HG02885 (cell line): ENCODE results near the gene COBLL1.

Experiments used
- ATAC-seq: cut with Tn5 transposase; IDR thresholded peaks from one replicate; pipeline ENCODE4 v1.9.1; 2021; ENCODE audit warnings: mild to moderate bottlenecking; ENCODE audit not compliant: unreplicated experiment, poor library complexity

The COBLL1 gene

DNA sequence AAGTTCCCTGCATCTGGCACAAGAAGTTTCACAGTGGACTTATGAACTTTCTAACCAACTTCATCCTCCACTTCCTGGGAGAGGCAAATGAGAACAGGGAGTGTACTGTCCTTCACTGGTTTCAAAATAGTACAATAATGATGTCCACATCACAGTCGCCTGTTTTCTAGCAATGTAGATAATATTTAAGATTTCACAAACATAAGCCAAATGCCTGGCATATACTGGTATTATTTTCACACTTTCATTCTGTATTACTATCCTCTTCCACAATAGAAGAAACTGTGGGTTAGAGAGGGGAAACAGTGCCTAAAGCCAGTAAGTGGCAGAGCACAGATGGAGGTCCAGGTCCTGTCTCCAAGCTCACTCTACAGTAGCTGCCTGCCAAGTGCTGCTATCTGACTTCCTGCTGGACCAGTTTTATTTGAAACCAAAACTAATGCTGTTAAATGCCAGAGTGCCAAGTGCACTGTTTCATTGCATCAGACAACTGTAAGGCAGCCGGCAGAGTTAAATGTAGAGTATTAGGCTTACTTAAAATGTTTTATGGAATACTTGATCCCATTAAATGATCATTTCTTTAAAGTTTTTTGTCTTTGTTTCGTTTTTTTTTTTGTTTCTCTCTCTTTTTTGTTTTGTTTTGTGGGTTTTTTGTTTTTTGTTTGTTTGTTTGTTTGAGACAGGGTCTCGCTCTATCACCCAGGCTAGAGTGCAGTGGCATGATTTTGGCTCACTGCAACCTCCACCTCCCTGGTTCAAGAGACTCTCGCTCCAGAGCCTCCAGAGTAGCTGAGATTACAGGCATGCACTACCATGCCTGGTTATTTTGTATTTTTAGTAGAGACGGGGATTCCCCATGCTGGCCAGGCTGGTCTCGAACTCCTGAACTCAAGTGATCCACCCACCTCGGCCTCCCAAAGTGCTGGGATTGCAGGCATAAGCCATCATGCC lies 15.1 kb downstream of the COBLL1 start:
- no peak for ATAC-seq

DNA sequence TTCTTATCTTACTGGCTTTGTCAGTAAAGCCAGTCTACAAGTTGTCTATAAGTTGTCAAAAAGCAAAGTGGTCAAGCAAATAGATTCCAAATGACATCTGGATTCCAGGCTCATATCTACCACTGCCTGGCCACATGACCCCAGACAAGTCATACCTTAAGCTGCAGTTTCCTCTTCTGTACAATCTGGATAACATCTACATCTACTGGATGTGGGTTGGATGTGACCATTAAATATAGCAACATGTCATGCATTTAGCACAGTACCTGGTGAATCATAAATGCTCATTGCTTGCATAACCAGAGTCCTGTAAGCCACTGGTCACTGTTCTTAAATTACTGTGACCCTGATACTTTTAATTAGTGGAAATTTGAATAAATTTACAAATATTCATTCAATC lies 16.8 kb downstream of the COBLL1 start:
- no peak for ATAC-seq

DNA sequence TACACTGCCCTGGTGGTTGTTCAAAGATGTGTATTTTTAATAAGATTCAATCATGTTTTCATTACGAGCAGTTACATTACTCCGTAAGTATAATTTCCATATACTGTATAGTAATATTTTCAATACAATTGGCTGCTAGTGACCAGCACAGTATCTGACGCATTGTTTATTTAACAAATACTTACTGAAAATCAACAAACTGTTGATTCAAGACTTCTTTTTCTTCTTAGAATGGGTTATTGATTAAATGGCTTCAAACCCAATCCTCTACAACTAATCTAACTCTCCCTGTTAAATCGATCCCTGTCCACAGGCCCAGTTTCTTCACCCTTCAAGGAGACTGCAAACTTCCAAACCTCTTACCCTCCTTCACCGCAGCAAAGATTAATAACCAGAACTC lies 18.5 kb downstream of the COBLL1 start:
- no peak for ATAC-seq

DNA sequence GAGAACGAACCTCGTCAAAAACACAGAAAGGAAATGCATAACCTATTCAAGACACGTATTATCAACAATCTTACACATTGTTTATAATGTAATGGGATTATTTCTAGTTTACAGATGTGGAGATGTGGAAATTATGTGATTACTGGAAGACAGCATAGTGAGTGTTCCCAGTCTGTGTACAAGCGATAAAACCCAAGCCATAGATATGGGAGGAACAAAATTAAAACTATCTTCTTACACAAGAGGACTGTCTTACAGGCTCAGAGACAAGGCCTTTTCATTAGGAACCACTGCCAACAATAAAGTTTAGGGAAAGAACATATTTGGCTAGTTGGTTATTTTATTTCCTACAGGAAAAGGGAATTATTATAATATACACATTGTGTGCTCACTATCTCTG lies 20.3 kb downstream of the COBLL1 start:
- no peak for ATAC-seq

DNA sequence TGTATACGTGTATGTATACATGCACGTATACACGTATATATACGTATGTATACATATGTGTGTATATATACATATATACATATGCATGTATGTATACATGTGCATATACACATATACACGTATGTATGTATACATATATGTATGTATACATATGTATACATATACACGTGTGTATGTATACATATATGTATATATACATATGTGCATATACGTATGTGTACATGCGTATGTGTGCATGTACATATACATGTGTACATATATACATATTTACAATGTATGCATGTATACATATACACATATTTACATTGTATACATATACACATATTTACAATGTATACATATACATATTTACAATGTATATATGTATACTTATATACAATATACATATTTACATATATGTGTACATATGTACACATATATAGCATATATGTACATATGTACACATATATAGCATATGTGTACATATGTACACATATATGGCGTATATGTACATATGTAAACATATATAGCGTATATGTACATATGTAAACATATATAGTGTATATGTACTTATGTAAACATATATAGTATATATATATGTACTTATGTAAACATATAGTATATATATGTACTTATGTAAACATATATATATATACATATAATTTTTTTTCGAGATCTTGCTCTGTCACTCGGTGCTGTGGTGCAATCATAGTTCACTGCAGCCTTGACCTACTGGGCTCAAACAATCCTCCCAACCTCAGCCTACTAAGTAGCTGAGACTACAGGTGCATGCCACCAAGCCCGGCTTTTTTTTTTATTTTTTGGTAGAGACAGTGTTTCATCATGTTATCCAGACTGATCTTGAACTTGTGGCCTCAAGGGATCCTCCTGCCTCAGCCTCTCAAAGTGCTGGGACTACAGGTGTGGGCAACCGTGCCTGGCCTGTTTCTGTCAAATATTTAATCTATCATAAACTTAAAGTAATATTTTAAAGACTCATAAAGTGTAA lies 23.2 kb downstream of the COBLL1 start:
- no peak for ATAC-seq

DNA sequence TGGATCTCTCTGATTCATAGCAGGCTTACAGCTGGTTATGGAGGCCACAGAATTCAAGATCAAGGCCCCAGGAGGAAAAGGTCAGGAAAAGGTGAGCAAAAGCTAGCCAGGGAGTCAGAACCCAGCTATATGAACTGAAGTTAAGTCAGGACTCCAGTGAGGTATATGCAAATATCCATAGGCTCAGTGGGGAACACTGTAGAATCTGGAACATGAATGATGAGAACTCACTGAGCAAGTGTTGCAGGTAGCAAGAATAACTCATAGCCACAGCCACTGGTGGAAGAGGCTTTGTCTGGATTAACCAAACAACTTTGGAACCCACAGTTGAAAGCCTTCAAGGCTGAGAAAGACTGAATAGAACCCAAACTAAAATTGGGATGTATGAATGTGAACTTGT lies 24.7 kb downstream of the COBLL1 start:
- no peak for ATAC-seq

DNA sequence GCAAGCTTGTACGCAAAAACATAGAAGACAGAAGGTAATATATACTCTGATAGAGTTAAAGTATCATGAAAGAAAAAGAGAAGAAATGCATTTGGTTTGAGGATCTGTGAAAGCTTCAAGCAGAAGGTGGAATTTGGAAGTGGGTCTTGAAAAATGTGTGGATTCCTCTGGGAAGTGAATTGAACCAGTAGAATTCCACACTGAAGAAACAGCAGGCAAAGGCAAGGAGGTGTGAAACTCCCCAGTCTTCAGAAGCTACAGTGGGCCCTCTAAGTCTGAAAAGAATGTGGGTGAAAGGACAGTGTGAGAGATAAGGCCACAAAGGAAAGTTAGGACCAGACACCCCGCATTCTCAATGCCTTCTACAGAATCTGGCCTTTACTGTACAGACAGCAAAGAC lies 25.6 kb downstream of the COBLL1 start:
- no peak for ATAC-seq

DNA sequence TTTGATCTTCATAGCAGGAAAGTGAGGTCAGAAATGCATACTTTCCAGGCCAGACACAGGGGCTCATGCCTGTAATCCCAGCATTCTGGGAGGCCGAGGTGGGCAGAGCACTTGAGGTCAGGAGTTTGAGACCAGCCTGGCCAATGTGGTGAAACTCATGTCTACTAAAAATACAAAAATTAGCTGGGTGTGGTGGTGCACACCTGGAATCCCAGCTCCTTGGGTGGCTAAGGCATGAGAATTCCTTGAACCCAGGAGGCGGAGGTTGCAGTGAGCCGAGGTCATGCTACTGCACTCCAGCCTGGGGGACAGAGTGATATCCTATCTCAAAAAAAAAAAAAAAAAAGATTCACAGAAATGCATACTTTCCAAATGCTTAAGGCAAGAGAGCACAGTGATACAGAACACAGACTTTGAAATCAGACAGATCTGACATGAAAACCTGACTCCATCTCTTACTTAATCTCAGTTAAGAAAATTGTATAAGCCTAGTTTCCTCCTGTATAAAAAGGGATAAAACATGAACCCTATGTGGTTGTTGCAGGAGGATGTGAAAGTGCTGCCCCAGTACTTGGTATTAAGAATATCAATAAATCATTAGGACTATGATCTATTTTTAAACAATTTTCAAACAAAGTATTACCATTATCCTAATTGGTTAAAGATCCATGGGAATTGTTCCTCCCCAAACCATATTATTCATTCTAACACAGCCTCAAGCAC lies 26.4 kb downstream of the COBLL1 start:
- ATAC-seq: no peak

DNA sequence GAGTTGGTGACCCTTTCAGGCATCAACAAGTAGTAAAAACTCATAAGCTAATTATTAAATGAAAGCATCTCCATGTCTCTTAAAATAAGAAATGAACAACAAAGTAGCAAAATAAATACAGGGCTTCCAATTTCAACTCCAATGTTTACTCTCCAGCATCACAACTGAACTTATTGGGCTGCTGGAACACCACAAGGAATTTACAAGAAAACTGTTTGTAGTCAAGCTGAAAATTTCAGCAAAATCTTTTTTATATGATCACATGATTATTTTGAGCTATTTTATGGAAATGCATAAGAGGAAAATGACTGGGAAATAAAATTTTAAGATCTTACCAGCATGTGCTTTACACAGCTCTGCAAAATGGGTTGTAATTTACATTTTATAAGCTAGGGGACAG lies 28.1 kb downstream of the COBLL1 start:
- no peak for ATAC-seq

DNA sequence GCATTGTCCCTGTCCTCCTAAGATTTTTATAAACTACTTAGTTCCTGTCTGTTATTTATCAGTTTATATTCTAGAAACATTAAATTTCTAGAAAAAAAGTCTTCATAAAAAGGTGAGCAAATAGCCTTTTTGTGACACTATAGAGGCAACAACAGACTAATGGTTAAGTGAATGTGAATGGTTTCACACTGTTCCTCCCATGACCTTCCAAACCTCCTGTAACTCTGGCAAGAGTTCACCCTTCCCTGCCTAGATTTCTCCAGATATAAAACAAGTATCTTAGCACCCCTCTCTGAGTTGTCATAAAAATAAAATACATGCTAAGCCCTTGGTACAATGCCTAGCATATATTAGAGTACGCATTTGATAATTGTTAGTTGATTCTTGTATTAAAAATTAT lies 29.2 kb downstream of the COBLL1 start:
- no peak for ATAC-seq

DNA sequence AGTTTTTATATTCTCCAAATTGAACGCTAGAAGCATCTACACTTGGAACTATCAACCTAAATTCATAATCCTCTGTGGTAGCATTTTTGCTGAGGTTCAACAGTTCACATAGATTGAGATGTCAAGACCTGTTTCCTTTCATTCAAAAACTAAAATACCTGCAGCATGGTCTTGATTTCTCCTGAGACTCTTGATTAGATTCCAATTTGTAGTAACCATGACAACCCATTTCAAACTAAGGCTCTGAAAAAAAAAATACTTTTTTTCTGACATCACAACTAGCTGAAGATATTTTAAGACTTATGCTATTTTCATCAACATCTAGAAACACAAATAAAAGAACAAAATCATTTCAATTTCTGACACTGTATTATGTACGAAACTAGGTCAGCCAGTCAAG lies 29.8 kb downstream of the COBLL1 start:
- ATAC-seq: no peak

DNA sequence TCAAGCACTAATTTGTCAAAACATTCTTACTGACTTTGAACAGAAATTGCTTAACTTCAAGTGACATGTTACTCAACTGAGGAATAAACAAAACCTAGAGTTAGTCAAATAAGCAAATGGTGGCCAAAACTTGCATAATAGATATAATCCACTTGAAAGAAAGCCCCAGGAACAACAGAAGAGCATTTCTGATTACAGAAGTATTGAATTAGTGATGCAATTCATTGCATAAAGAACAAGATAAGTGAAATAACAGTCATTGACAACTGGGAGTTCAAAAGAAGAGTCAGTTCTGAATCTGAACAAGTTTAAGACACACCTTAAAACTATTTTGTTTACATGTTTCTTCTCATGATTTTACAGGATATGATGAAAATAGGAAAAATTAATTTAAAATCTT lies 30.8 kb downstream of the COBLL1 start:
- no peak for ATAC-seq

DNA sequence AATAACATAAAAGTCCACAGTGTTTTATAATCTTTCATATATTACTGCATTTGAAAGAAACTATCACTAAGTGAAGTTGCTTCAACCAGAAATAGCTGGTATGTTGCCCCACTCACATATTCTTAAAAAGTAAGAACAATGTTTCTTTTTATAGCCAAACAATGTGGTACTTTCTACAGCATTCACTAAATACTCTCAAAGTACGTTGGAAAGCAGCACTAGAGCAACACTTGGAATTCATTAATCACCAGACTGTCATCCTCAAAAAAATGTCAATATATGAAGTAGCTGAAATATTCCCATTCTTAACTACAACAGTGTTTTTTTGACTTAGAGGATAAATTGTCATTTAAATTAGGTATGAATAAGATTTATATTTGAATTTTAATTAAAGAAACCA lies 32.8 kb downstream of the COBLL1 start:
- ATAC-seq: no peak

DNA sequence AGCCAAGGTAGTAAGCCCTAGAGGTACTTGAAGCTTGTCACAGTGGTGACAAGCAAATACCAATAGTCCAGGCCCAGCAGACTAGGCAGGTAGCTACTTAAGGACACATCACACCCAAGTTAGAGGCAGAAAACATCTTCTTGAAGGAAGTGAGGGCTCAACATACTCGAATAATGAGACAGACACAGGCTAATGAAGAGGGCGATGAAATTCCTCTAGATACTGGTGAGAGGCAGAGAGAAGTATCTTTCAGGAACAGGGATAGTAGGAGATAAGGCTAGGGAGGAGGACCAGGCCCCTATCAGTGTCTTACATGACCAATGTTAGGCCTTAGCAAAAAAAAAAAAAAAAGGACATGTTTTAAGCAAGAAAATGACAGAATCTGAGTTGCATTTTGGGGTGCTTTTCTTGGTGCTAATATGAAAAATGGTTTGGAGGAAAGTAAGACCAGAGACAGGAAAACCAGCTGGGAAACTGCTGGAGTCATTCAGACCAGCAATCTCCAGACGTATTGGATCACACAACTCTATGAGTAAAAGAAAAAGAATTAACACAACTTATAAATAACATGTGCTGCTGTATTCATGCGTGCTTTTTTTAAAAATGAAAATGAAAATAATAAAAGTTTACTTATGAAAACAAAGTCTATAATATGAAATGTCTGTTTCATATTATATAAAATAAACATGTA lies 37.7 kb downstream of the COBLL1 start:
- no peak for ATAC-seq

DNA sequence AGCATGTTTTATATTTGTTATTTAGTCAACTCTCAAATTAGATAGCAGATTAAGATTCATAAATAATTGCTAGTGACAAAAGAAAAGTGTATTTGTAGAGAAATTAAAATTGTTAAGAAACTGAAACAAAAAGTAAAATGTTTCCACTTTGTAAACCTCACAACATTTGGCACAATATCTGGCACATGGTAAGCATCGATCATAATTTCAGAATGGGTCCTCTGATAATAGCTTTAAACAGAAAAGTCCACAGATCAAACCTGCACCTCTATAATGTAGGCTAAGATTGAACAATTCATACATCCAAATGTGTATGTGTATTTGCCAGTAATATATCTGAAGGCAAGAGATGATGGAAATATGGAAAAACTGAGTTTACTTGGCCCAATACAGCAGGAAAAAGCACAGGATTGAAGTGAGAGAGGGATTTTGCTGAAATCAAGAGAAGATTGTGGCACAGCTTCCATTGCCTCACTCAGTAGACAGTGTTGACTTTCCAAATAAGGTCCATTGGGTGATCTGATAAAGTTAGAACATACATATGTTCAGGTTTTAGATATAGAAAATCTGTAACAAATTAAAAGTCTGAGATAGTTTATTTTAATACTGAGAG lies 39.4 kb downstream of the COBLL1 start:
- ATAC-seq: no peak

DNA sequence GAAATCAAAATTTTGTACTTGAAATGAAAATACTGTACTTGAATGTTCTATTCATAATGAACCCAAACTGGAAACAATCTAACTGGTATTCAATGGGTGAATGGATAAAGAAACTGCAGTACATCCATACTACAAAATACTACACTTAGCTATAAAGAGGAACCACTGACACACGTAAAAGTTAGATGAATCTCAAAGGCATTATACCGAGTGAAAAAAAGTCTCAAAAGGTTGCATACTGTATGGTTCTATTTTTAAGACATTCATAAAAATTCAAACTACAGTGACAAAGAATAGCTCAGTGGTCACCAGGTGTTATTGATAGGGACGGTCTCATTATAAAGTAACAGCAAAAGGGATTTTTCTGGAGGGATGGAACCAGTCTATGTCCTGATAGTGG lies 41.1 kb downstream of the COBLL1 start:
- ATAC-seq: no peak

DNA sequence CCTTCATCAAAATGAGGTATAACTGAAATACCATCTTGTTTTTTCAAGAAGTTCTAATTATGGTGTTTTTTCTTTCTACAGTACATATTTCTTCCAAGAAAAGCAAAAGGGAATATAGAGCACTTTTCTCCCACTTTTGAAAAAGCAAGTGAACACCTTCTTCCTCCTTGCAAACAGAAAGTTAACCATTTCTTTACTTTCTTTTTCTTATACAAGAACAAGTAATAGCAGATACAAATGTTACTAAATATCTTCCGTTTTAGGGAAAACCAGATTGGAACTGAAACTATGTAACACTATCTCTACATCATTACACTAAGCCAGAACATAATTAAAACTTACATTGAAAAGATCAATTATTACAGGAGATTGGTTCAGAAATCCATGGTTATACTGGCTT lies 44.0 kb downstream of the COBLL1 start:
- ATAC-seq: no peak

DNA sequence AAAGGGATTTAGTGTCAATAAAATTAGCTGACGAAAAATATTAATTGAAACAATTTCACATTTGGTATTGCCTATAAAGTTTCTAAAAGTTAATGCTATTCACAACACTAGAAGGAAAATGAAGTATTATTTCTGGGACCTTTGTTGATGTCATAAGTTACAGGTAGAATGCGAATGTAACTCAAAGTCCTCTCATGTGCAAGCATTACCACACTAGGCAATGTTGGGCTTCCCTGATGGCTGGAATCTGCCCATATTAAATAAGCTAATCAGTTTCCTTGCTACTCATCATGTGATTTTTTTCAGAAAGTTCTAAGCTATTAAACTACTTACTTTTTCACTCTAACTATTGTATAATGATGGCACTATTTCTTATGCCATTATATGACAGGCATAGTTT lies 44.6 kb downstream of the COBLL1 start:
- no peak for ATAC-seq

DNA sequence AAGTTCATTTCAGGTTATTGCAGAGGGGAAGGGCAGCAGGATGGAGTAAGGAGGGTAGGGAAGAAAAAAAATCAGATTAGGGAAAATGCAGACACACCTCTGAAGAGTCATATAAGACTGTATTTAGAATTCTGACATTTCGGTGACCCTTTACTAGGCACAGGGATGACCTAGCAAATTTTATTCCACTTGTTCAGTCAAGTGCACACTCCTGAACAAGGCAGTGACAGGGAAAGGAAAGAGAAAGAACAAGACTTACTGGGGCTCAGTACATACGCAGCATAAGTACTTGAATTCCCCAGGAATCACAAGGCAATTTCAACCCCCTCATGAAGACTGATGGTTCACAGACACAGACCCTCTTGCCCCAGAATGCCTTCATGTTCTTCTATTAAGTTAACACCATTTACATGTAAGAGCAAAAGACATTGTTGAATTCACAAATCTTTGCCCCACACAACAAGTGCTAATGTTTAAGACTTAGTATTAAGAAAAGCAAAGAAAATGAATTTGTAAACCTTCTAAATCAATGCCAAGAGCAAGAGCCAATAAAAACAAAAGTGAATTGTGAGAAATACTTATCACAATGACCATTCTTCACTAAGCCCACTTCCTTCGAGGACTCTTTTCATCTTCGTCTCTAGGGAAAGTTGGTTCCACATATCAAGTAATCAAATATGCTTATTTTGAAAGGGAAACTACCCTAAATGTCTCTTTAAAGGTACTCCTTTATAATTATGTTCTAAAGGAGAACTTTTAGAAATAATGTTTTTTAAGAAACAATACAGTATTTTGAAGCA lies 47.0 kb downstream of the COBLL1 start:
- no peak for ATAC-seq
